Measurements from ENCODE around the gene PPARGC1A. TPM values are rescaled to one million over a fixed set of nuclear protein-coding genes. Genes with fewer than 3 reads are reported as not detected.

PPARGC1A gene
- total and polyA plus RNA-seq, 11 donors: 25.4 to 103 (median 83.3) TPM

- WGBS, 4 donors: 61 to 75% (median 70%) methylated on average over 6 of the region's 6 CpGs
- no peaks in the 10 kb centered on the region for H3K27me3 ChIP-seq
Observed at GRCh38 chr4:23779422-23779821, 110.4 kb downstream of the PPARGC1A start.

GRCh38 chr4:23775694-23776093 lies 114.2 kb downstream of the PPARGC1A start:
- H3K4me1 ChIP-seq: peaks cover 0 to 14% (median 0%) of the 10 kb centered on the region in 12 donors
- H3K27ac ChIP-seq: no peak overlapping the region
- no peak for TF ChIP-seq CTCF (IDR thresholded peaks at IDR 0.05)
- no peak for TF ChIP-seq POLR2A (IDR thresholded peaks at IDR 0.05)
- no peaks in the 10 kb centered on the region for H3K36me3 ChIP-seq
- H3K9me3 ChIP-seq: no peaks in the 10 kb centered on the region
- intact Hi-C loops (cut with DNase I): no loop called here
- no peak for ATAC-seq
- H3K27me3 ChIP-seq: no peaks in the 10 kb centered on the region
- DNase-seq: no peak
- H3K4me3 ChIP-seq: no peak overlapping the region

More at GRCh38 chr4:23779422-23779821, 110.4 kb downstream of the PPARGC1A start:
- Histone ChIP-seq H3K36me3 (no peaks in the 10 kb centered on the region), H3K27ac (no peak overlapping the region), H3K4me3 (no peak overlapping the region), H3K4me1 (peaks cover 0 to 14% (median 0%) of the 10 kb centered on the region in 12 donors), H3K9me3 (peaks cover 0 to 6% (median 0%) of the 10 kb centered on the region in 12 donors)
- ATAC-seq (no peak), DNase-seq (no peak)
- intact Hi-C loops (cut with DNase I): no loop called here
- no peak for TF ChIP-seq CTCF (IDR thresholded peaks at IDR 0.05)
- TF ChIP-seq POLR2A (IDR thresholded peaks at IDR 0.05): no peak

GRCh38 chr4:23774909-23775308 lies 114.9 kb downstream of the PPARGC1A start:
- no peaks in the 10 kb centered on the region for H3K27me3 ChIP-seq
- ATAC-seq: peak in 2 of 4 donors; percentile 62
- H3K4me3 ChIP-seq: no peak overlapping the region
- no peak overlapping the region for H3K27ac ChIP-seq
- TF ChIP-seq CTCF (IDR thresholded peaks at IDR 0.05): no peak
- no peak for TF ChIP-seq POLR2A (IDR thresholded peaks at IDR 0.05)
- H3K4me1 ChIP-seq: peaks cover 0 to 14% (median 0%) of the 10 kb centered on the region in 12 donors
- no peaks in the 10 kb centered on the region for H3K9me3 ChIP-seq
- DNase-seq: no peak
- no peaks in the 10 kb centered on the region for H3K36me3 ChIP-seq
- 26 to 36% (median 34%) methylated on average over 5 of the region's 5 CpGs for WGBS, 4 donors
- intact Hi-C loops (cut with DNase I): no loop called here

- DNase-seq (no peak), ATAC-seq (no peak)
- intact Hi-C loops (cut with DNase I): no loop called here
- Histone ChIP-seq H3K4me3 (no peak overlapping the region), H3K27me3 (no peaks in the 10 kb centered on the region), H3K36me3 (no peaks in the 10 kb centered on the region), H3K9me3 (no peaks in the 10 kb centered on the region), H3K4me1 (peaks cover 0 to 14% (median 0%) of the 10 kb centered on the region in 12 donors), H3K27ac (no peak overlapping the region)
- 67 to 72% (median 70%) methylated on average over 2 of the region's 2 CpGs for WGBS, 4 donors
- TF ChIP-seq CTCF (IDR thresholded peaks at IDR 0.05) (no peak), POLR2A (IDR thresholded peaks at IDR 0.05) (no peak)
Observed at GRCh38 chr4:23773884-23774636, 115.8 kb downstream of the PPARGC1A start.

All from heart left ventricle (tissue), 16 donors.